Activated naive CD4-positive, alpha-beta T cell treated with anti-CD3 and anti-CD28 coated beads, Interleukin-2, amount 50 U/mL, for 24 hours (primary cell): ENCODE measurements around the gene FICD.

ENCODE experiments used
- H3K27ac Mint-ChIP-seq: one replicate; pipeline ENCODE4 v1.8.0; 2021; ENCODE audit warnings: mild to moderate bottlenecking, mixed read lengths
- H3K27me3 Mint-ChIP-seq: one replicate; pipeline ENCODE4 v1.8.0; 2021; ENCODE audit warnings: mixed read lengths
- H3K36me3 Mint-ChIP-seq: one replicate; pipeline ENCODE4 v1.8.0; 2021; ENCODE audit warnings: mixed read lengths
- H3K4me1 Mint-ChIP-seq: one replicate; pipeline ENCODE4 v1.8.0; 2021; ENCODE audit warnings: mixed read lengths
- H3K4me3 Mint-ChIP-seq: one replicate; pipeline ENCODE4 v1.8.0; 2021; ENCODE audit warnings: mild to moderate bottlenecking, mixed read lengths
- H3K9me3 Mint-ChIP-seq: one replicate; pipeline ENCODE4 v1.8.0; 2021; ENCODE audit warnings: mixed read lengths

The FICD gene

DNA sequence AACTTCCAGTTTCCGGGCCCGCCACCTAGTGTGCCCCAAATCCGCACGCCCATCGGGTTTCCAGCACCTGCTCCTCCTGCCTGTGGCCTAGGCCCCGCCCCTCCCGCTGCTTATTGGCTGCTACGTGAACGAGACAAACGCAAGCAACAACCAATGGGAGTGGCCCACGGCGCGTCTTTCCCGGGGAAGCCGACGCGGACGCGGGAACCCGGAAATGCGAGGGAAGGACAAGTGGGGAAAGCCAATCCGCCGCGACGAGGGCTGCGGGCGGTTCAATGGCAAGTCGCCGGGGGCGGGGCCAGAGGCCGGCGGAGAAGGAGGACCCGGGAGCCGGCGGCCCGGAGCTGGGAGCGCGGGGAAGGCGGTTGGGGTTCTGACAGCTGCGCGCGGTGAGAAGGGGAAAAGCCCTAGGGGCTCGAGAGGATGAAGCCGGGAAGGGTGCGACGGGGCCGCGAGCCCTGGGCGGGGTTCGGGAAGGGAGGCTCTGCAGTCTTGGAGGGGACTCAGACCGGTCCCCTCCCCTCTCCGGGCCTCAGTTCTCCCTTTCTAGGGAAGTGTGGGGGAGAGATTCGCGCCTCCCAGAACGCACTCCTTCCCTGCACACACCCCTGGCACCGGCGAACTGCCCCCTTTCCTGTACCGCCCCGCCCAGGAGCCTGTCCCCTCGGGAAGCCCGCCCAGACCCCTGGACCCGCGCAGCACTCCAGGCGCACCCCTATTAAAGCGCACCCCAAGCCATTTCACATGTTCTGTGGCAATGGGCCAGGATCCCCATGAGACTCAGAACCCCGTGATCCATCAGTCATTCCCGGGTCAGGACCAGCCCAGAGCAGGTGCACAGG, at the start of gene FICD:
Gene FICD (plus strand): TSS at position 305 of the 842 bp plus-strand sequence. CDS start 1,696 bp downstream, outside the sequence.
- H3K4me1 Mint-ChIP-seq = peaks cover 21% of the 10 kb centered on the region
- H3K36me3 Mint-ChIP-seq = no peaks in the 10 kb centered on the region
- no peaks in the 10 kb centered on the region for H3K27me3 Mint-ChIP-seq
- peak within 1 kb of the TSS; percentile 95 for H3K27ac Mint-ChIP-seq
- H3K4me3 Mint-ChIP-seq = peak within 1 kb of the TSS; percentile 90
- H3K9me3 Mint-ChIP-seq = no peaks in the 10 kb centered on the region

DNA sequence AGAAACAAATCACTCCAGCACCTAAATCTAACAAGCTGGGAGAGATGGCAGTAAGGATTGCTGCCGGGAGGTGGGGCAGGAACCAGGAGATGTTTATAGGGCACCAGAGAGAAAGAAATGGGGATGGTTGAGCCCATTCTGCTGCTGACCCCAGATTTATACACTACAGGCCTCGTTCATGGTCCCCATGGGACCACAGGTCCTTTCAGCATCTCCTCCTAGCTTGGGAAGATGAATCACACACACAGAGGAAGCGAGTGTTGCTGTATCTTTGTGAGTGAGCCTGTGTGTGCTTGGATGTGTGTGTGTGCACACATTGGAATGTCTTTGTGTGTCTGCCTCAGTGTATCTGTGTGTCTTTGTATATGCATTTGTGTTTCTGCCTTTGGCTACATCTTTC, 49.7 kb upstream of the FICD start:
- Mint-ChIP-seq H3K4me3 (no peak overlapping the region), H3K27ac (no peak overlapping the region), H3K27me3 (peaks cover 31% of the 10 kb centered on the region), H3K4me1 (no peaks in the 10 kb centered on the region), H3K36me3 (no peaks in the 10 kb centered on the region), H3K9me3 (no peaks in the 10 kb centered on the region)

DNA sequence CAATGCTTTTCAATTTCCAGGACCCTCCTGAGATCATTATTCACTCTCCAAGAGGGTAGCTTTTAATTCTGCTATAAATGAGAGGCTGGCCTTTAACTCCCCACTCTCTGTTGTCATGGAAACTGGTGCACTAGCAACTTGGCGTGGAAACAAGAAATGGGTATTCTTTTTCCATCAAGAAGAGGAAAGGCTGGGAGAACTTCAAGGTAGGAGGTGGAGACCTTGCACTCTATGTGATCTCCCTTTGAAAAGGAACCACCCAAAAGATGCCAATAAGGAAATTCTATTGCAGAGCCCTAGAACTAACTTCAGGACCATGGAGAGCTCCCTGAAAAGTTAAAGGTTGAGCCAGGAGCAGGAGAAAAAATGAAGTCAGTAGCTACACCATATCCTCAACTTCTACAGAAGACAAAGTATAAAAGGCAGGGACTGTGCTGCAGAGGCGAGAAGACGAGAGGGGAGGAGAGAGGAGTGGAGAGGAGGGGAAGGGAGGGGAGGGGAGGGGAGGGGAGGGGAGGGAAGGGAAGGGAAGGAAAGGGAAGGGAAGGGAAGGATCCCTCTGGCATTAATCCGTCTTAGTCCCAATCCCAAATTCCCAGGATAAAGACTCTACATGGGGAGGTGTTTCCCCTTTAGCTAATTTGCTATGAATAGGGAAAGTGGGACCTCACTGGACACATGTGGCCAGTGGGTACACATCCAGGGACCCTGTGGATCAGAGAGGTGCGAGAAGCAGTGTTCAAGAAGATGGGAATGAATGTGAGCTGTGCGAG, 46.7 kb upstream of the FICD start:
- Mint-ChIP-seq H3K27ac (peak overlapping the region; percentile 4), H3K9me3 (no peaks in the 10 kb centered on the region), H3K36me3 (no peaks in the 10 kb centered on the region), H3K4me3 (no peak overlapping the region), H3K27me3 (peaks cover 23% of the 10 kb centered on the region), H3K4me1 (no peaks in the 10 kb centered on the region)

DNA sequence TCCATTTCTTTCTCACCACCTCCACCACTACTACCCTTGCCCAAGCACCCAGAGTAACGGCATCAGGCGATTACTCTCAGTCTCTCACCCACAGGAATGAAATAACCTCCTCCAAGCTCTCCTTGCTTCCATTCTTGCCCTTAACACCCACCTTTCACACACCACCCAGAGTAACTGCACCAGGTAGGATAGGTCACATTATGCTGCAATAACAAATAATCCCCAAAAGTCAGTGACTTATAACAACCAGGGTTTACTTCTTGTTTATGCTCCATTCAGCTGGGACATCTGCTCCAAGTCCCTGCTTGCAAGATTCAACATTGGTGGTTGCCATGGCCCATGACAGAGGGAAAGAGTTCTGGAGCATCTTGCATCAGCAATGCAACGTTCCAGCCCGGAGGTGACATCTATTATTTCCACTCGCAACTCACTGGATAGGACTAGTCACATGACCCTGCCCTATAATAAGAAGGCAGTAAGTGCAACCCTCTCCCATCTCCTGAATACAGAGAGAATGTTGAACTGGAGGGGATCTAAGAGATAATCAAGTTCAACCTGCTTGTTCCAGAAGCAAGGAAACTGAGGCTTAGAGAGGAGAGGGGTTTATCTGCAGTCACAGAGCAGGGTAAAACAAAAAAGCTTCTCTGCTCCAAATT, 41.5 kb upstream of the FICD start:
- peaks cover 4% of the 10 kb centered on the region for H3K27me3 Mint-ChIP-seq
- H3K36me3 Mint-ChIP-seq = no peaks in the 10 kb centered on the region
- no peaks in the 10 kb centered on the region for H3K9me3 Mint-ChIP-seq
- no peaks in the 10 kb centered on the region for H3K4me1 Mint-ChIP-seq
- no peak overlapping the region for H3K27ac Mint-ChIP-seq
- H3K4me3 Mint-ChIP-seq = no peak overlapping the region

DNA sequence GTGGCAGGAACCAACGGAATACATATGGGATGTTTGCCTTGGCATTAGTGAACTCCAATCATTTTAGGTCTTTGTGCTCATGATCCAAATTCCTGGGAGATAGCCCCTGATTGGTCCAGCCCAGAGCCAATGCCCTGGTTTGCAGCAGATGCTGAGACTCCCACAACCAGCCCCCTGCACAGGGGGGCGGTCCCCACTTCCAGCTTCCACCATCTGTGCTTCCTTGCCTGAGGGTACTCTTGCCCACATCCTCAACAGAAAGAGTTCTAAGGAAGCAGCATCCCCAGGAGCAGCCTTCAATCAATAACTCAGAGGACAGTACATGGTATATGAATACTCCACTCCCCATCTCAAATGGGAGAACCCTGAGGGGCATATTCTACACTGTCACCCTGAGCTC, 39.7 kb upstream of the FICD start:
- peaks cover 1% of the 10 kb centered on the region for H3K27me3 Mint-ChIP-seq
- no peak overlapping the region for H3K4me3 Mint-ChIP-seq
- no peaks in the 10 kb centered on the region for H3K4me1 Mint-ChIP-seq

DNA sequence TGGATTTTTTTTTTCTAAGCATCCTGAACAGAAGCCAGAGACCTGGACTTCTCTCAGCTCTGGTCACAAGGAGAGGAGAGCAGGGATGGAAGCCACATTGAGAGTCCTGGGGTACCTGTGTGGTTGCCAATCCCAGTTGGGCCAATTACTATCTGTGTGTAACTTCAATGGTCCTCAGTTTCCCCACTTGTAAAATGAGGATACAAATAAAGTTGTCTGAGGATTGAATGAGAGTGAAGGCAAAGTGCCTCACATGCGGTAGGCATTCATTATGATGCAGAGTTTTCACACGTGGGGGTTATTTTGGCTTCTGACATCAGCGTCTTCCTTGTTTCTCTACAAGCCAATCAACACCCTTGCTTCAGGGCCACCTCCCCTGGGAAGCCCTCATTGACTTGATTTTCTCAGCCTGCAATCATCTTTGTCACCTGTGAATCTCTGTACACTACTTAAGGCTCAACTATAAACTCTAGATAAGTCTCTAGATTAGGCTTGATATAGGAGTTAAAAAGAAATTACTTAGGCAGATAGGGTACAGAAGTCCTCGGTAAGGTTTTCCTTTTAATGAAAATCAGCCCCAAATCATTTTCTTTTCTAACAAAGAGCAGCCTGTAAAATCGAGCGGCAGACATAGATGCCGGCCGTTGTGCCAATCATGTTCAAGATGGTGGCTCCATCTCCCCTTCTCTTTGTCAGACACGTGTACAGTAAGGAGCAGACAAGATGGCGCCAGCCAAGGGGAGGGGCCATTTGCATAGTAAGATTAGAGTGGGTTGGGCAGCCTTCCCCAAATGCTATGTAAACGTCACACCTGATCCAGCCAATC, 37.8 kb upstream of the FICD start:
- Mint-ChIP-seq H3K4me1 (no peaks in the 10 kb centered on the region), H3K36me3 (no peaks in the 10 kb centered on the region), H3K9me3 (no peaks in the 10 kb centered on the region), H3K27ac (no peak overlapping the region), H3K4me3 (no peak overlapping the region), H3K27me3 (peaks cover 8% of the 10 kb centered on the region)

More for the DNA sequence above, 39.7 kb upstream of the FICD start:
- Mint-ChIP-seq H3K27ac (no peak overlapping the region), H3K36me3 (no peaks in the 10 kb centered on the region), H3K9me3 (no peaks in the 10 kb centered on the region)

DNA sequence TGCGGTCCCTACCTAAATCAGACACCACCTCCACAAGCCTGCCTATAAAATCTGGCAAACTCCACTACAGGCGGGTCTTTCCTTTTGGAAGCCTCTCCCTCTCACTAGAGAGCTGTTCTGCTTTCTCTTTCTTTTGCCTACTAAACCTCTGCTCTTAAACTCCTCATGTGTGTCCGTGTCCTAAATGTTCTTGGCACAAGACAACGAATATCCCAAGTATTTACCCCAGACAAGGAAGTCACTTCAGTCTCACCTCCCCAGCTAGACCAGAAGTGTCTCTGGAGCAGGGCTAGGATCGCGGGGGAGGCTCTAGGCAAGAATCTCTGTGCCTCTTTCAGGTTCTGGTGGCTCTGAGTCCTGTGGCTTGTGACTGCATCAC, 37.2 kb upstream of the FICD start:
- Mint-ChIP-seq H3K4me3 (no peak overlapping the region), H3K9me3 (no peaks in the 10 kb centered on the region), H3K36me3 (no peaks in the 10 kb centered on the region), H3K4me1 (no peaks in the 10 kb centered on the region), H3K27me3 (peaks cover 13% of the 10 kb centered on the region), H3K27ac (no peak overlapping the region)

DNA sequence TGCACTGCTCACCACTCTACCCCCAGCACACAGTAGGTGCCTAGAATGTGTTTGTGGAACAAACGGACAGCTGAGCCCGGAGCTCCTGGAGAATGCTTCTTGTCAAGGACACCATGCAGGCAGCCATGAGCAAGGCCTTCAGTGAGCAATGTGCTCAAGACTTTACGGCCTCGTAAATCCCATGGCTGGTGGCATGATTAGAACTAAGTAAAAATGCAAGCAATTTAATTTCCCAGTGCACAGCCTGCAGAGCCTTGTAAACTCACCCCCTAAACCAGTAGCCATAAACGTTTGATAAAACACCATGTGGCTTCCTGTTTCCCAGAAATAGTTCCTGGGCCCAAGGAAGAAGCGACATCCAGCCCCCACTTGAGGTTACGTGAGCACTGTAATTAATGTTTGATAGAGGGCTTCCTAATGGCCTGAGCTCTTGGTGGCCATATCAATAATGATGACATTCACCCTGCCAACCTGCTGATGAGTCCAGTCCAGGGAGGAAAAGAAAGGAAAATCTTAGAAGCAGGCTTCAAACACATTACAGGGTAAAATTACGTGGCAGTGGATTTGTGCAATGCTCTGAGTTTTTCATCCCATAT, 36.4 kb upstream of the FICD start:
- no peak overlapping the region for H3K27ac Mint-ChIP-seq

DNA sequence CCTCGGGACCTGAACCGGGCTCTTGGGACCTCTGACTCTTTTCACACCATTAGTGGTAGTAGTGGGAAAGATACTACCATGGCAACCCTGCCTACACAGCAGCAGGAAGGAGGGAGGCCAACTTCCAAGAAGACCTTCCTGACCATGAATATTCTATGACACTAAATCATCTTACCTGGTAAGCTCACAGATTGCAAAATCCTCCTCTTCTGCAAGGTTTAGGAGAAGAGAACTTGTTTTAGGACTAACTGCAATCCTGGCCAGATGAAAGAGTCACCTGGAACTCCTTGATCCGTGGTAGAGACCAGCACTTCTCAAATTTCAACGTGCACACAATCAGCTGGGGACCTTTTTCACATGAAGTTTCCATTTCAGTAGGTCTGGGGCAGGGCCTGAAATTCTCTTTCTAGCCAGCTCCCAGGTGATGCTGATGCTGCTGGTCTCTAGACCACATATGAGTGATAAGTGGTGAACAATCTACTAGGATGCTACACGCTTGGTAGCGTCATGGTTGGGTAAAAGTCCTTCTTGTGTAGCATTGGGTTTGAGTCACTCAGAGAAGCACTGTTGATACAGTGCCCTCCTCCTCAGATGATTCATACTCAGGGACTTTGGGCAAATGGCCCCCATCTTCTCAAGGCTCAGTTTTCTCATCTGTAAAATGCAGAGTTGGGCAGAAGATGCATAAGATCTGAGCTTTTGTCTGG, 35.6 kb upstream of the FICD start:
- H3K27ac Mint-ChIP-seq = no peak overlapping the region
- no peaks in the 10 kb centered on the region for H3K9me3 Mint-ChIP-seq
- no peaks in the 10 kb centered on the region for H3K4me1 Mint-ChIP-seq
- H3K27me3 Mint-ChIP-seq = peaks cover 13% of the 10 kb centered on the region
- no peak overlapping the region for H3K4me3 Mint-ChIP-seq
- no peaks in the 10 kb centered on the region for H3K36me3 Mint-ChIP-seq

More for the DNA sequence above, 36.4 kb upstream of the FICD start:
- Mint-ChIP-seq H3K9me3 (no peaks in the 10 kb centered on the region), H3K4me3 (no peak overlapping the region), H3K4me1 (no peaks in the 10 kb centered on the region), H3K36me3 (no peaks in the 10 kb centered on the region), H3K27me3 (peaks cover 13% of the 10 kb centered on the region)

DNA sequence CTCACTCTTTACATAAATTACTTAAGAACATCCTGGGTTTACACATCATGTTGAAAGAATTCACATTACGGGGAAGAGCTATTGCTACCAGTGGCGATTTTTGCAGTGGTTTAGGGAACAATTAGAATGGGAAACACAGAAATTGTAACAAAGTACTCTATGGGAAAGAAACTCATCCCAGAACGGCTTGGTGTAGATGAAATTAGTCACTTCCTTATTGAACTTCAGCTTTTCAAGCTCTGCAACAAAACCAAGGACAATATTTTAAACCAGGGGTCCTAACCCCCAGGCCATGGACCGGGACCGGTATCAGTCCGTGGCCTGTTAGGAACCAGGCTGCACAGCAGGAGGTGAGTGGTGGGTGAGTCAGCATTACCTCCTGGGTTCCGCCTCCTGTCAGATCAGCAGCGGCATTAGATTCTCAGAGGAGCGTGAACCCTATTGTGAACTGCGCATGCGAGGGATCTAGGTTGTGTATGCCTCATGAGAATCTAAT, 32.3 kb upstream of the FICD start:
- no peak overlapping the region for H3K27ac Mint-ChIP-seq
- H3K4me3 Mint-ChIP-seq = no peak overlapping the region
- peaks cover 23% of the 10 kb centered on the region for H3K27me3 Mint-ChIP-seq
- peaks cover 5% of the 10 kb centered on the region for H3K9me3 Mint-ChIP-seq
- H3K36me3 Mint-ChIP-seq = peaks cover 3% of the 10 kb centered on the region
- H3K4me1 Mint-ChIP-seq = no peaks in the 10 kb centered on the region

DNA sequence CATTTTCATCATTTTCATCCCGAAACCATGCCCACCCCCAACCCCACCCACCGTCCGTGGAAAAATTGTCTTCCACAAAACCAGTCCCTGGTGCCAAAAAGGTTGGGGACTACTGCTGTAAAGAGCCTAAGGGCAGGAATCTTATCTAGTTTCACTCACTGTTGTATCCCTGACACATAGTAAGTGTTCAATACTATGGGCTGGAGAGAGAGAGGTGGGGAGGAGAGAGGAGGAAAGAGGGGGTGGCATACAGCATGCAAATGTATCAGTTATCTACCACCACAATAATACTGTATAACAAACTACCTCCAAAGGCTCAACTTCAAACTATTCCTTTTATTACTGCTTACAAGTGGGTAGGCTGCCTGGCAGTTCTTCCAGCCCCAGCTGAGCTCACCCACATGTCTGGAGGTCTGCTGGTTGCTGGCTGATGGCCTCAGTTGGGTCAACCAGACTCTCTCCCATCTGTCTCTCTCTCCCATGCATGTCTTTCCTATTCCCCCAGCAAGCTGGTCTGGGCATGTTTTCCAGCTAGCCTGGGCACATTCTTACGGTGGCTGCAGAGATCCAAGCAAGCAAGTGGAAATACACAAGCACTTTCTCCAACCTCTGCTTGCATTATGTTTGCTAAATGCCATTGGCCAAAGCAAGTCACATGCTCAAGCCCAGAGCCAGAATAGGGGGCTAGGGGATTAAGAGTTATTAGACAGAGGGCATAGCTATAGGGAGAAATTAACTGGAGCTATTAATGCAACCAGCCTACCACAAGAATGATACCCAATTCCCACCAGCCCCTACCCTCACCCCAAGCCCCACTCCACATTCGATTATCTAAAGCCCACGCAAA, 31.6 kb upstream of the FICD start:
- Mint-ChIP-seq H3K27ac (no peak overlapping the region), H3K27me3 (peaks cover 27% of the 10 kb centered on the region), H3K4me3 (no peak overlapping the region), H3K9me3 (peaks cover 5% of the 10 kb centered on the region), H3K4me1 (no peaks in the 10 kb centered on the region), H3K36me3 (peaks cover 3% of the 10 kb centered on the region)

DNA sequence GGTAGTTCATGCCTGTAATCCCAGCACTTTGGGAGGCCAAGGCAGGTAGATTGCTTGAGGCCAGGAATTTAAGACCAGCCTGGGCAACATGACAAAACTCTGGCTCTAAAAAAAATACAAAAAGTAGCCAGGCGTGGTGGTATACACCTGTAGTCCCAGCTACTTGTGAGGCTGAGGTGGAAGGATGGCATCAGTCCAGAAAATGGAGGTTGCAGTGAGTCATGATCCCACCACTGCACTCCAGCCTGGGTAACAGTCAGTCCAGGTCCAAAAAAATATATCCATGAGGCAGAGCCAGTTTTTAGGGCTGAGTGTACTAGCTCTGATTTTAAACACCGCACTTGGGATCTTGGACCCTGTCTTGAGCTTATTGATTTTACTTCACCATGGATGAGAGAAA, 30.6 kb upstream of the FICD start:
- Mint-ChIP-seq H3K9me3 (peaks cover 5% of the 10 kb centered on the region), H3K27me3 (peaks cover 32% of the 10 kb centered on the region), H3K4me3 (no peak overlapping the region), H3K36me3 (peaks cover 4% of the 10 kb centered on the region), H3K27ac (peak overlapping the region; percentile 41), H3K4me1 (no peaks in the 10 kb centered on the region)

DNA sequence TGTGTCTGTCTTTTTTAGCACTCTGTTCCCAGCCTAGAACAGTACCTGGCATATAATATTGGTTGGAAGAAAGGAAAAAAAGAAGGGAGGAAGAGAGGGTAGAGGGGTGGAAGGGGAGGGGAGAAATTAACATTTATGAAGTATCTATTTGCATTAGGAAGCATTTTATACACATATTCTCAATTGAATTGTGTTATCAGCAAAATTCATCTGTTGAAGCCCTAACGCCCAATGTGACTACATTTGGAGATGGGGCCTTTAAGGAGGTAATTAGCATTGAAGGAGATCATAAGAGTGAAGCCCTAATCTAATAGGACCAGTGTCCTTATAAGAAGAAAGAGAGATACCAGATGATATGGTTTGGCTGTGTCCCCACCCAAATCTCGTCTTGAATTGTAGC, 30.2 kb upstream of the FICD start:
- Mint-ChIP-seq H3K27me3 (peaks cover 32% of the 10 kb centered on the region), H3K36me3 (peaks cover 4% of the 10 kb centered on the region), H3K4me1 (no peaks in the 10 kb centered on the region), H3K4me3 (no peak overlapping the region), H3K9me3 (peaks cover 5% of the 10 kb centered on the region), H3K27ac (no peak overlapping the region)
